ENCODE measurements around the gene OR52E6.

The OR52E6 gene

GRCh38 chr11:5807580-5807979, 34.1 kb downstream of the OR52E6 start:
- H3K4me3 ChIP-seq (ENCODE audit: low read depth, low read length), result no peak overlapping the region
- TF ChIP-seq CTCF (IDR thresholded peaks at IDR 0.05; ENCODE audit: insufficient read depth, low read depth, low read length, missing control alignments), result no peak
- DNase-seq (ENCODE audit: low read depth), result no peak

- no peak overlapping the region for H3K4me3 ChIP-seq (ENCODE audit: low read depth, low read length)
- no peak for DNase-seq (ENCODE audit: low read depth)
These were observed 37.7 kb downstream of the OR52E6 start for GRCh38 chr11:5803982-5804381.

GRCh38 chr11:5796541-5796940, 45.2 kb downstream of the OR52E6 start:
- TF ChIP-seq CTCF (IDR thresholded peaks at IDR 0.05; ENCODE audit: insufficient read depth, low read depth, low read length, missing control alignments), result no peak
- no peak for DNase-seq (ENCODE audit: low read depth)
- H3K4me3 ChIP-seq (ENCODE audit: low read depth, low read length), result no peak overlapping the region

More at GRCh38 chr11:5803982-5804381, 37.7 kb downstream of the OR52E6 start:
- no peak for TF ChIP-seq CTCF (IDR thresholded peaks at IDR 0.05; ENCODE audit: insufficient read depth, low read depth, low read length, missing control alignments)

GRCh38 chr11:5791165-5791564, 50.5 kb downstream of the OR52E6 start, which contains the start of gene OR52N1:
Gene OR52N1 (minus strand): TSS chr11:5791265. CDS start chr11:5788816, 2,449 bp downstream.
- TF ChIP-seq CTCF (IDR thresholded peaks at IDR 0.05; ENCODE audit: insufficient read depth, low read depth, low read length, missing control alignments), result no peak
- DNase-seq (ENCODE audit: low read depth), result no peak
- H3K4me3 ChIP-seq (ENCODE audit: low read depth, low read length), result no peak within 1 kb of the TSS

Data from GM12865 (cell line).